HG02763 (cell line): ENCODE measurements around the gene SLC16A5.
"Not testable (repeated sequence)": the region's sequence is repeated elsewhere in the genome, so short reads cannot be mapped to it uniquely, and the experiment has no call there.

Experiments used
- ATAC-seq: cut with Tn5 transposase; IDR thresholded peaks from one replicate; pipeline ENCODE4 v1.9.1; 2021; ENCODE audit warnings: mild to moderate bottlenecking, moderate library complexity; ENCODE audit not compliant: unreplicated experiment

SLC16A5 gene

GRCh38 chr17:75109046-75109406 lies 21.3 kb downstream of the SLC16A5 start:
- no peak for ATAC-seq

GRCh38 chr17:75109407-75110233 lies 21.9 kb downstream of the SLC16A5 start, which contains the start of gene ARMC7:
ARMC7 (plus strand) TSS chr17:75109969; CDS start chr17:75110289, 320 bp downstream.
- ATAC-seq = peak; percentile 68

GRCh38 chr17:75110234-75110937 lies 22.6 kb downstream of the SLC16A5 start:
- no peak for ATAC-seq

GRCh38 chr17:75111777-75112335 lies 24.1 kb downstream of the SLC16A5 start:
- ATAC-seq = no peak

- peak; percentile 46 for ATAC-seq
These were observed 26.2 kb downstream of the SLC16A5 start for GRCh38 chr17:75113798-75114551.

GRCh38 chr17:75114552-75115314 lies 27.0 kb downstream of the SLC16A5 start:
- ATAC-seq = no peak

- ATAC-seq = no peak
These were observed 27.8 kb downstream of the SLC16A5 start for GRCh38 chr17:75115555-75115954.

- no peak for ATAC-seq
These were observed 29.0 kb downstream of the SLC16A5 start for GRCh38 chr17:75116737-75117136.

GRCh38 chr17:75118307-75118706 lies 30.6 kb downstream of the SLC16A5 start:
- ATAC-seq = no peak

- ATAC-seq = no peak
These were observed 36.5 kb downstream of the SLC16A5 start for GRCh38 chr17:75124041-75124818.

- ATAC-seq = no peak
These were observed 37.0 kb downstream of the SLC16A5 start for GRCh38 chr17:75124819-75125162.

- ATAC-seq = no peak
These were observed 38.2 kb downstream of the SLC16A5 start for GRCh38 chr17:75125984-75126383.

GRCh38 chr17:75126954-75127353 lies 39.2 kb downstream of the SLC16A5 start:
- ATAC-seq = no peak

- ATAC-seq = not testable (repeated sequence)
These were observed 40.2 kb downstream of the SLC16A5 start for GRCh38 chr17:75127936-75128335.

GRCh38 chr17:75128694-75129505 lies 41.1 kb downstream of the SLC16A5 start:
- no peak for ATAC-seq

GRCh38 chr17:75129576-75129975 lies 41.8 kb downstream of the SLC16A5 start:
- no peak for ATAC-seq

- ATAC-seq = no peak
These were observed 42.4 kb downstream of the SLC16A5 start for GRCh38 chr17:75130059-75130631.

GRCh38 chr17:75130632-75131277 lies 43.0 kb downstream of the SLC16A5 start:
- no peak for ATAC-seq
